HL-60/S4 treated with retinoic acid at 250 ng/mL for 4 days and 3 days (cell line): Measurements from ENCODE around the gene CSNK2B.

Source experiments
- in situ Hi-C: fragments of 300-500 bp; cut with MboI; formaldehyde crosslinking; loops from 2 replicates; pipeline ENCODE4 v1.7.0; 2022; ENCODE audit warnings: low sequenced_read_pairs

The CSNK2B gene

GRCh38 chr6:31660381-31661261 is 5.3 kb upstream of the CSNK2B start, which contains the start of gene C6orf47:
TSS of gene C6orf47 (minus strand) at chr6:31660778. CDS start at chr6:31659947, 831 bp downstream.
- in situ Hi-C loops: no loop called here

DNA sequence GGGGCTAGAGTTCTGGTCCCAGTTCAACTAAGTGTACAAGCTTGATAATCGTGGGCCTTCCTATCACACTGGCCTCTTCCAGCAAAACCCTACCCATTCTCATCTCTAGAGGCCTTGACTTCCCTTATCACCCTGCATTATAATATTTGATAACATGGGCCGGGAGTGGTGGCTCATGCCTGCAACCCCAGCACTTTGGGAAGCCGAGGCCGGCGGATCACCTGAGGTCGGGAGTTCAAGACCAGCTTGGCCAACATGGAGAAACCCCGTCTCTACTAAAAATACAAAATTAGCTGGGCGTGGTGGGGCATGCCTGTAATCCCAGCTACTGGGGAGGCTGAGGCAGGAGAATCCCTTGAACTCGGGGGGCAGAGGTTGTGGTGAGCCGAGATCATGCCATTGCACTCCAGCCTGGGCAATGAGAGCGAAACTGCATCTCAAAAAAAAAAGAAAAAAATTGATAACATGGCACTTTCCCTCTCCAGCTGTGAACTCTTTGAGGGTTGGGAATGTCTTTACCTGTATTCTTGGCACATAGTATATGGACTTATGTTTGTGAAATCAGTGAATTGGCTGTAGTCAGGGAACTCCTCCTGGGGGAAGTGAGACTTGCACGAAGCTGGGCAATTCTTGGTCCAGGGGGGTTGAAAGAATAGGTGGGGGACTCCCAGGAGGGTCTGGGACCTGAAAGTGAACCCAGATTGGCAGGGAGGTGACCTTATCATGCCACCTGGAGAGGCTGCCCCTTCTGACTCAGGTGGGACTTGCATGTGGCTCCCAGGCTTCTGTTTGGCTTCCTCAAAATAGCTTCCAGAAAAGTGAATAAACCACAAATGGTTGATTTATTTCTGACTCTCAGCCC is 4.4 kb upstream of the CSNK2B start:
- in situ Hi-C loops: no loop called here

- in situ Hi-C loops: no loop called here
Measured at GRCh38 chr6:31662124-31662723, 3.7 kb upstream of the CSNK2B start.

DNA sequence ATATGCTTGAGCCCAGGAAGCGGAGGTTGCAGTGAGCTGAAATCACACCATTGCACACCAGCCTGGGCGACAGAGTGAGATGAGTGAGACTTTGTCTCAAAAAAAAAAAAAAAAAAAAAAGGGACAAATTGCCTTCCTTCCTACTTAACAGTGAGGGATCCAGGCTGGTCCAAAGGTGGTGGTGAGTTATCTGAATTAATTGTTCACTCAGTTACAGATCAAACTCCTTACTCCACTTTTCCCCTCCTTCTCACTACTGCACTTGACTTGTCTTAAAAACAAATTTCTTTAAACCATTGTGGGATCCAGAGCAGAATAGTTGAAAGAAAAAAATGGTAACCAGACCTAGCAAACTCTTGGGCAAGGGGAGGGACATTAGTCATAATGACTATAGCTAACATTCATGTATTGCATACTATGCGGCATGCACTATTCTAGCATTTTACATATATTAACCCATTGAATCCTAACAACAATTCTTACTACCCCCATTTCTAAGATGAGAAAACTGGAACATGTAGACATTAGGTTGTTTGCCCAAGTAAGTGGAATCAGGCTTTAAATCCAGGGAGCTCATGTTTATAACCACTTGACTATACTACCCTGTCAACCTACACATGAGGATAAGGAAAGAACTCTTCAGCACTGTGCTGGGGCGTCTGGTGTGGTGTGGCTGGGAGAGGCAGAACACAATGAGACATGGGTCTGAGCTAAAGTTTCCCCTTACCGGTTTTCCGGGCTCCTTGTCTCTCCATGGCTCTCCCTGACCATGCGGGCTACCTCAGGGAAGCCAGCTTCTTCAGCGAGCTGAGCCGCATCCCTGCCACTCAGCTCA is 2.5 kb upstream of the CSNK2B start:
- in situ Hi-C loops: no loop called here

- in situ Hi-C loops: no loop called here
Measured at GRCh38 chr6:31663961-31664789, 1.7 kb upstream of the CSNK2B start.

DNA sequence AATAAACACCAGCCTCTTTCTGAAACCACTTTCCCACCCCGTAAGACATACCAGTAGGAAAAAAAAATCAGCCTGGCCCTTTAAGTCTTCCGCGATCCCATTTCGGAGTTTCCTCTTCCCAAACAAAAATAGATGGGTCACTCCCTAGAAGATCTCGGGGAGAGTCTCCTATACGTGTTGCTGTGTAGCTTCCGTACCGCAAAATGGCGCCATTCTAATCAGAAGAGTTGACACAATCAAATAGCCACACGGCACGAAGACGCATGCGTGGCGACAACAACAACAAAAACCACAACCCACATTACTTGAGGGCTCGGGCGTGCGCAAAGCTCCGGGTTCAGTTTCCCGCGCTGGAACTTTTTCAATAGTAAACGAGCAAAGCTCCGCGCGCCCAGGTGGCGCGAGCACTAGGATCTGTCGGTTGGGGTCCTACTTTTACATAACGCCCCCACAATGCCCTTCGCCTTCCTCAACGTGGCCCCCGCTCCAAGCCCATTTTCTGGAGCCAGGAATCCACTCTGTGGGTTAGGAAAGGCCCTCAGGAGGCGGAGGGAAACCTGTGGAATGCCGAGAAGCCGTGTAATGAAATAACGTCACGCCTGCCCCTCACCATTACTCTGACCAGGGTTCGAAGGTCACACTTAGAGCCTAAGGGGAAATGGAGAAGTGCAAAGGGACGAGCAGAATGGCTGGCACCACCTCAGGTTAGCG is 935 bp upstream of the CSNK2B start, which contains the start of gene GPANK1:
Gene GPANK1, minus strand, starts transcription at position 208 of the 711 bp plus-strand sequence. CDS start 519 bp downstream, outside the sequence.
- in situ Hi-C loops: no loop called here

DNA sequence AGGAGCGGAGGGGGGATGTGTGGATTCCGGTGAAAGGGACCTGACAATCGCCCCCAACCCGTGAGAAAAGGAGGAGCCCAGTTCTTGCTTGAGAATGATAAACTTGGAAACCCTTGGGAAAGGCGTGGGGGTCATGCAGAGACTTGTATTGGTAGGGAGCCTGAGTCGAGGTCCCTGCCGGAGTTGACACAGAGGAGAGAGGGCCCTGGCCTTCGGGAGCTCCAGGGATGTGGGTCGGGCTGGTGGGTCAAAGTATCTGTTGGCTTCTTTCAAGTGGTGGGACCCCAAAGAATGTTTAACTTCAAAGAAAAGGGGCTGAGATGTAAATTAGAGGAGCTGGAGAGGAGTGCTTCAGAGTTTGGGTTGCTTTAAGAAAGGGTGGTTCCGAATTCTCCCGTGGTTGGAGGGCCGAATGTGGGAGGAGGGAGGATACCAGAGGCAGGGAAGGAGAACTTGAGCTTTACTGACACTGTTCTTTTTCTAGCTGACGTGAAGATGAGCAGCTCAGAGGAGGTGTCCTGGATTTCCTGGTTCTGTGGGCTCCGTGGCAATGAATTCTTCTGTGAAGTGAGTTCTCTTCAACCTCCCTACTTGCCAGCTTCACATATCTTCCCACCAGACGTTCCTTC is 571 bp downstream of the CSNK2B start:
- in situ Hi-C loops: no loop called here

- in situ Hi-C loops: no loop called here
Measured at GRCh38 chr6:31669676-31670075, 3.8 kb downstream of the CSNK2B start, which contains the start of gene LY6G5B. TSS of gene LY6G5B (plus strand) at chr6:31669976. CDS start at chr6:31670951, 975 bp downstream.

- in situ Hi-C loops: no loop called here
Measured at GRCh38 chr6:31676322-31676903, 10.5 kb downstream of the CSNK2B start.

- in situ Hi-C loops: no loop called here
Measured at GRCh38 chr6:31676904-31677303, 11.0 kb downstream of the CSNK2B start.

GRCh38 chr6:31677955-31678354 is 12.1 kb downstream of the CSNK2B start:
- in situ Hi-C loops: no loop called here

GRCh38 chr6:31680226-31681134 is 14.6 kb downstream of the CSNK2B start, which contains the start of gene LY6G5C:
TSS of gene LY6G5C (minus strand) at chr6:31681067. CDS start at chr6:31680373, 694 bp downstream.
- in situ Hi-C loops: no loop called here

DNA sequence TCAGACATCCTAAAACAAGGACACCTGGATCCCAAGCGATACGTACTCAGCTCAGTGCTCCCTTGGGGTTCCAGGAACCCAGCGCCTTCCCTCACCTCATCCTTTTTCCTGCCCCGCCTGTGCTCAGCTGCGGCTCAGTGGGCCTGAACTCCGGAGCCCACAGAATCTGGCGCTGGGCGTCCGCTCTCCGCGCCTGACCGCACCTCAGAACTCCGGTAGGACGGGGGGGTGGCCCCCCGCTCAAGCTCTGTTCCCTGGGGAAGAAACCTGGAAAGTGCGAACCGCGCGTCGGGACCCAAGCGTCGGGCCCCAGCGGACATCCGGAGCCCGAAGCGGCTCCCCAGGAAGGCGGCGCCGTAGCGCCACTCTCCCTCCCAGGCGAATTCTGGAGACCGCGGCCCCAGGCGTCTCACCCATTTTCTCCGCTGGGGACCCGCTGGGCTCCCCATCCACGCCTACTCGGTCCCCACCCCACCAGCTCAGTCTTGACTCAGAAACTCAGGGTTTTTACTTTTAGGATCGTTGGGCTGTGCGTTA is 15.3 kb downstream of the CSNK2B start:
- in situ Hi-C loops: no loop called here

DNA sequence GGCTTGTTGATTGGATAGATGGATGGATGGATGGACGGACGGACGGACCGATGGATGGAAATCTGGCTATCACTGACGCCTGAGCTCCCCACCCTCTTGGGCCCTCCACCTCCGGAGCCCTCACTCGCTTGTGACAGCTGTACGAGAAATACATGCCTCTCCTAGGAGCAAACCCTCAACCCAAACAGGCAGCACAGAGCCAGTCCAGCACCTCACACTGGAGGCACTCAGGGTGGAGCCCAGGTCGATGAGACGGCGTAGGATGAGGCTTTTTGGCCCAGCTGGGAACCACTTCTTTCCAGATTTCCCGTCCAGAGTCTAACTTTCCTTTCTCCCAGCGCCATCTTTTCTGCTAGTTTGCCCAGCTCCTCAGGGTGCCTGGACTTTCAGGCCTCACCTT is 17.7 kb downstream of the CSNK2B start:
- in situ Hi-C loops: no loop called here

DNA sequence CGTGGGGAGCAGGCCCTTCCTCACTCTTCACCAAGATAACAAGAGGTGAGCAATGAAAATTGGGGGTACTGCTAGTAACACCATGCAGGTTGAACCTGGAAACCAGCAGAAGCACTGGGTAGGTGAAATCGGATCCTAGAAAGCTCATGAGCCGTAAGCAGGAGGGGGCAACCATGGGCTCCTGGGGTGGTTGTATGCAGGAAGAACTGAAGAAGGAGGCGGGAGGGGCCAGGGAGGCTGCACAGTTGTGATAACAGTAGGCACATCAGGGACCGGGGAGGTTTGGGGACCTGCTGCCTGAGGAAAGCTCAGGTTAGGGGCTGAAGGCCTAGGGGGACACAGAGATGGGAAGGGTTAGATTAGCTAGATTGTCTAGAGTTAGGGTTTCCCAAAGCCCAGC is 20.6 kb downstream of the CSNK2B start:
- in situ Hi-C loops: no loop called here

DNA sequence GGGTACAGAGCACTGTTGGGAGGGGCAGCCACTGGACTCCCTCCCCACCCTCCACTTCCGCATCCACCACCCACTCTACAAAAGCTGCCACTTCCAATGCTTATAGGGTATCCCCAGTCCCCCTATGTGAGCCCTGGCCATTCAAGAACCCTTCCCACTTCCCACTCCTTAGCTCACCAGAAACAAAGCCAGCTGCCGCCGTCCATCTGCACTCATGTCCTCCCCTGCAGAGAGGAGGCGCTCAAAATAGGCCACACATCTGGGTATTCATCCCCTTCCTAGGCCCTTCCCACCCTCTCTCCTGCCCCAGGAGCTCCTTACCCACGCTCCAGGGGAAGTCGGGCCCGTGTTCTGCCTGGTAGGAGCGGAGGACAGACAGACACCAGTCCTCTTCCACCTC is 21.4 kb downstream of the CSNK2B start:
- in situ Hi-C loops: no loop called here
